Upper lobe of left lung (tissue), 6 donors: ENCODE data around the gene SRP19. TPM values are rescaled to one million over a fixed set of nuclear protein-coding genes. Genes with fewer than 3 reads are reported as not detected.
A peak's percentile ranks its signal among the peaks of the same experiment; 100 is the strongest.
"Not testable (repeated sequence)": the region's sequence is repeated elsewhere in the genome, so short reads cannot be mapped to it uniquely, and the experiment has no call there.

Source experiments
- ATAC-seq, 2 donors: fragments of 200-7000 bp; cut with Tn5 transposase; one replicate each; pipeline ENCODE4 v1.9.1; 2022; ENCODE audit warnings: mild to moderate bottlenecking in 2 of 2, moderate library complexity in 2 of 2; ENCODE audit not compliant: low FRiP score in 2 of 2
- DNase-seq, 2 donors: peaks; one replicate each; pipeline ENCODE4 v3.0.0-alpha.2; 2019 to 2020
- H3K27ac ChIP-seq, 4 donors: fragments of 200-600 bp; sonication (generic); one replicate each; pipeline ENCODE4 v1.5.1; 2016 to 2019
- H3K27me3 ChIP-seq, 4 donors: fragments of 200-600 bp; sonication (generic); one replicate each; pipeline ENCODE4 v1.5.1; 2017 to 2019
- H3K36me3 ChIP-seq, 4 donors: fragments of 200-600 bp; sonication (generic); one replicate each; pipeline ENCODE4 v1.5.1; 2016 to 2019
- H3K4me1 ChIP-seq, 4 donors: fragments of 200-600 bp; sonication (generic); one replicate each; pipeline ENCODE4 v1.5.1; 2018 to 2019
- H3K4me3 ChIP-seq, 4 donors: fragments of 200-600 bp; sonication (generic); one replicate each; pipeline ENCODE4 v1.5.1; 2017 to 2019; ENCODE audit warnings: mild to moderate bottlenecking in 2 of 4, moderate library complexity in 1 of 4
- H3K9me3 ChIP-seq, 4 donors: fragments of 200-600 bp; sonication (generic); one replicate each; pipeline ENCODE4 v1.5.1; 2018 to 2019
- CTCF ChIP-seq, 6 experiments: fragments of 450-650 bp in 4 of 6; fragments of 200-600 bp in 2 of 6; sonication (generic) in 2 of 6; IDR thresholded peaks; one replicate each; pipeline ENCODE4 v1.5.1; 2016 to 2019; ENCODE audit warnings: antibody characterized with exemption in 6 of 6
- EP300 ChIP-seq, 4 donors: sonication (generic); formaldehyde crosslinking; IDR thresholded peaks; one replicate each; pipeline ENCODE4 v1.5.1; 2017; ENCODE audit warnings: antibody characterized with exemption in 4 of 4, control low read depth in 2 of 4
- POLR2A ChIP-seq, 4 donors: fragments of 450-650 bp; IDR thresholded peaks; one replicate each; pipeline ENCODE4 v1.5.1; 2016 to 2017; ENCODE audit warnings: antibody characterized with exemption in 4 of 4, mild to moderate bottlenecking in 2 of 4
- POLR2AphosphoS5 ChIP-seq, 2 donors: sonication (generic); formaldehyde crosslinking; IDR thresholded peaks; one replicate each; pipeline ENCODE4 v1.5.1; 2017; ENCODE audit warnings: antibody characterized with exemption in 2 of 2
- WGBS, 2 donors: methylation state at CpG; one replicate each; pipeline ENCODE4 v1.1.5; 2017 to 2018; 5-methylcytosine and 5-hydroxymethylcytosine counted together
- total RNA-seq, 6 donors: library from RNA; depleted of rRNA in 4 of 6; stranded (reverse); fragments of >200 nt in 4 of 6; gene quantifications; one replicate each; pipeline versions ENCODE4 v1.1.0 to v1.2.1, GENCODE V29; 2016 to 2021
- donor health status: DM: no; HTN: no; CAD: no; lungs with moderate emphysema.
- donor health status: DM: no; HTN: yes; CAD: no; lungs with severe emphysema.

SRP19 gene
- total RNA-seq, 6 donors from 2014 or later = 27.3 to 90.1 (median 38.9) TPM

DNA sequence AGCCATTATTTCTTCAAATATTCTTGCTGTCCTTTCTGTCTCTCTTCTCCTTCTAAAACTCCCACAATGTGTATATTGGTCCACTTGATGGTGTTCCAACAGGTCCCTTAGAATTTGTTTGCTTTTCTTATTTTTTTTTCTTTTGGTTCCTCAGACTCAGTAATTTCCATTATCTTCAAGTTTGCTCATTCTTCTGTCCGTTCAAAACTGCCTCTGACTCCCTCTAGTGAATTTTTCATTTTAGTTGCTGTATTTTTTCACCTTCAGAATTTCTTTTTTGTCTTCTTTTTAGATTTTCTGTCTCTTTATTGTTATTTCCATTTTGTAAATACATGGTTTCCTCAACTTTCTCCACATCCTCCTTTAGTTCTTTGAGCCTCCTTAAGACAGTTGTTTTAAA is 6.4 kb upstream of the SRP19 start:
- no peaks in the 10 kb centered on the region for H3K27me3 ChIP-seq
- H3K9me3 ChIP-seq = no peaks in the 10 kb centered on the region
- H3K27ac ChIP-seq = no peak overlapping the region
- TF ChIP-seq EP300 (IDR thresholded peaks at IDR 0.05) (no peak), POLR2AphosphoS5 (IDR thresholded peaks at IDR 0.05) (no peak), CTCF (IDR thresholded peaks at IDR 0.05) (no peak), POLR2A (IDR thresholded peaks at IDR 0.05) (no peak)
- DNase-seq (no peak), ATAC-seq (no peak)
- H3K4me3 ChIP-seq = no peak overlapping the region
- 59 to 83% methylated on average over 1 of the region's 1 CpG for WGBS, 2 donors
- H3K4me1 ChIP-seq = no peaks in the 10 kb centered on the region
- no peaks in the 10 kb centered on the region for H3K36me3 ChIP-seq

DNA sequence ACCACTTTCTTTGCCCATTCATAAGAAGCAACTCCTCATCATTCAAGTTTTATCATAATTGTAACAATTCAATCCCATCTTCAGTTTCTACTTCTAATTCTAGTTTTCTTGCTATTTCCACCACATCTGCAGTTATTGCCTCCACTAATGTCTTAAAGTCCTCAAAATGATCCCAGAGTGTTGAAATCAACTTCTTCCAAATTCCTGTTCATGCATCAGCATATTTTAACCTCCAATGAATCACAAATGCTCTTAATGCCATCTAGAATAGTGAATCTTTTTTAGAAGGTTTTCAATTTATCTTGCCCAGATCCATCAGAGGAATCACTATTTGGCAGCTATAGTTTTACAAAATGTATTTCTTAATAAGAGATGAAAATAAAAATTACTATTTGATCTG is 3.2 kb upstream of the SRP19 start:
- no peak overlapping the region for H3K4me3 ChIP-seq
- no peaks in the 10 kb centered on the region for H3K27me3 ChIP-seq
- DNase-seq = no peak
- H3K9me3 ChIP-seq = no peaks in the 10 kb centered on the region
- no peak overlapping the region for H3K27ac ChIP-seq
- TF ChIP-seq POLR2A (IDR thresholded peaks at IDR 0.05) (no peak), POLR2AphosphoS5 (IDR thresholded peaks at IDR 0.05) (no peak), EP300 (IDR thresholded peaks at IDR 0.05) (no peak), CTCF (IDR thresholded peaks at IDR 0.05) (no peak)
- peaks cover 11 to 17% (median 17%) of the 10 kb centered on the region in 4 donors for H3K4me1 ChIP-seq
- H3K36me3 ChIP-seq = peaks cover 0 to 3% (median 0%) of the 10 kb centered on the region in 4 donors
- ATAC-seq = no peak

- not testable (repeated sequence) for H3K27me3 ChIP-seq, H3K9me3 ChIP-seq, DNase-seq, ATAC-seq
- TF ChIP-seq EP300 (IDR thresholded peaks at IDR 0.05) = peak in 1 of 4 donors; percentile 0
- H3K36me3 ChIP-seq = peaks cover 11 to 25% (median 13%) of the 10 kb centered on the region in 4 donors
- H3K4me1 ChIP-seq = peaks cover 23 to 30% (median 27%) of the 10 kb centered on the region in 4 donors
- 75 to 77% methylated on average over 11 of the region's 11 CpGs for WGBS, 2 donors
- H3K27ac ChIP-seq = peak overlapping the region; percentile 78 to 86 (median 84)
- peak overlapping the region; percentile 31 to 71 (median 70) for H3K4me3 ChIP-seq
These were observed 537 bp upstream of the SRP19 start for GRCh38 chr5:112860571-112860928.

- ATAC-seq (no peak), DNase-seq (no peak)
- peaks cover 23 to 30% (median 27%) of the 10 kb centered on the region in 4 donors for H3K4me1 ChIP-seq
- TF ChIP-seq POLR2AphosphoS5 (IDR thresholded peaks at IDR 0.05) = no peak
- TF ChIP-seq EP300 (IDR thresholded peaks at IDR 0.05) = no peak
- TF ChIP-seq POLR2A (IDR thresholded peaks at IDR 0.05) = no peak
- H3K27me3 ChIP-seq = no peaks in the 10 kb centered on the region
- H3K36me3 ChIP-seq = peaks cover 17 to 36% (median 21%) of the 10 kb centered on the region in 4 donors
- H3K27ac ChIP-seq = peak overlapping the region; percentile 78 to 86 (median 84)
- 0 to 2% methylated on average over 8 of the region's 8 CpGs for WGBS, 2 donors
- peak overlapping the region; percentile 68 to 77 (median 71) for H3K4me3 ChIP-seq
- no peaks in the 10 kb centered on the region for H3K9me3 ChIP-seq
These were observed 525 bp downstream of the SRP19 start for GRCh38 chr5:112861638-112861985.

GRCh38 chr5:112862085-112862484 is 998 bp downstream of the SRP19 start:
- no peak for DNase-seq
- peak overlapping the region; percentile 68 to 77 (median 71) for H3K4me3 ChIP-seq
- ATAC-seq = no peak
- H3K27me3 ChIP-seq = no peaks in the 10 kb centered on the region
- H3K4me1 ChIP-seq = peaks cover 23 to 30% (median 27%) of the 10 kb centered on the region in 4 donors
- WGBS, 2 donors = 51 to 56% methylated on average over 9 of the region's 9 CpGs
- H3K36me3 ChIP-seq = peaks cover 22 to 41% (median 24%) of the 10 kb centered on the region in 4 donors
- H3K27ac ChIP-seq = peak overlapping the region in 2 of 4 donors; percentile 78 to 86
- TF ChIP-seq EP300 (IDR thresholded peaks at IDR 0.05) = no peak
- no peak for TF ChIP-seq CTCF (IDR thresholded peaks at IDR 0.05)
- no peak for TF ChIP-seq POLR2AphosphoS5 (IDR thresholded peaks at IDR 0.05)
- TF ChIP-seq POLR2A (IDR thresholded peaks at IDR 0.05) = no peak
- H3K9me3 ChIP-seq = no peaks in the 10 kb centered on the region

- no peak overlapping the region for H3K27ac ChIP-seq
- 62 to 68% methylated on average over 4 of the region's 4 CpGs for WGBS, 2 donors
- no peak for ATAC-seq
These were observed 2.5 kb downstream of the SRP19 start for GRCh38 chr5:112863549-112863948.

More at GRCh38 chr5:112863549-112863948, 2.5 kb downstream of the SRP19 start:
- TF ChIP-seq POLR2AphosphoS5 (IDR thresholded peaks at IDR 0.05) (no peak), POLR2A (IDR thresholded peaks at IDR 0.05) (no peak), CTCF (IDR thresholded peaks at IDR 0.05) (no peak), EP300 (IDR thresholded peaks at IDR 0.05) (no peak)
- no peaks in the 10 kb centered on the region for H3K9me3 ChIP-seq
- peaks cover 23 to 30% (median 27%) of the 10 kb centered on the region in 4 donors for H3K4me1 ChIP-seq
- peaks cover 23 to 55% (median 33%) of the 10 kb centered on the region in 4 donors for H3K36me3 ChIP-seq
- DNase-seq = peak in 1 of 2 donors; percentile 35
- no peaks in the 10 kb centered on the region for H3K27me3 ChIP-seq
- H3K4me3 ChIP-seq = no peak overlapping the region
